Measurements from ENCODE around the gene SARDH.
A peak's percentile ranks its signal among the peaks of the same experiment; 100 is the strongest.

The SARDH gene

DNA sequence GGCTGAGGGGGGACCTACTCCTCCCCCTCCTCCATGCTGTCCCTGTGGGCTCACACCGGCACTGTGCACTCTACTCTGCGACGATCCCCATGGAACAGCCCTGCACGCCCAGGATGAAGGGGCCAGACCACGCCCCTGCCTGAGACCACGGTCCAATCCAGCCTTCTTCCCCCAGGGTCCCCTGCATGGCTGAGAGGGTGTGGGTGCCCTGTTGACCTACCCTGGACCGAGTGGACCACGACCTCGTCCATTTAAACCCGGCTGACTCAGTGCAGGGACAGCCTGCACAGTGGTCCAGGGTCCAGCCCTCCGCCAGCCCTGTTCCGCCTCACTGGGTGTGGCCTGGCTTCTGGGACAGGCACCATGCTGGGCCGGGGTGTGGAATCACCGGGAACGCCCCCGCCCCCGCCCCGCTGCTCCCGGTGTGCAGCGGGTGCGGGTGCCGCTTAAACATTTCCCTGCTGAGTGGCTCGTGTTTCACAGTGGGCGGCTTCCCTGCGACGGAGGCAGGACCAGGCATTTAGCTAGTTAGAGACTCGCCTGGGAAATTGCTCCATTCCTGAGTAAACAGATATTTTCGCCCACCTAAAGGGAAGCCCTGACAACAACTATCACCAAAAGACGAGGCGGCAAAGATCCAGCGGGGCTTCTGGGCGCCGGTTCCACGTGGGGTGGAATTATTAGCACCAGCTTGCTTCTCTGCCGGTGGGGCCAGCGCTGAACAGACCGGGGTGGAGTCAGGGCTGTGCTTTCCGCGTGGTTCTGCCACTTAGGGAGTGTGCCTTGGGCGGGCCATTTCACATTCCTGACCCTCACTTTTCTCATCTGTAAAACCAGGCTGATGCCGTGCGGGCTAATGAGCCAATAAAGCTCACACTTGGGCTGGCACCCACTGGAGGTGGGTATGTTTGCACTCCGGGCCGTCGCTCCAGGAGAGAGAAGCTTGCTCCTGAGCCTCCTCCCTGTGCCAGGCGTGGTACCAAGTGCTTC, 79.4 kb downstream of the SARDH start (continued):
- TF ChIP-seq, protein P1, sequence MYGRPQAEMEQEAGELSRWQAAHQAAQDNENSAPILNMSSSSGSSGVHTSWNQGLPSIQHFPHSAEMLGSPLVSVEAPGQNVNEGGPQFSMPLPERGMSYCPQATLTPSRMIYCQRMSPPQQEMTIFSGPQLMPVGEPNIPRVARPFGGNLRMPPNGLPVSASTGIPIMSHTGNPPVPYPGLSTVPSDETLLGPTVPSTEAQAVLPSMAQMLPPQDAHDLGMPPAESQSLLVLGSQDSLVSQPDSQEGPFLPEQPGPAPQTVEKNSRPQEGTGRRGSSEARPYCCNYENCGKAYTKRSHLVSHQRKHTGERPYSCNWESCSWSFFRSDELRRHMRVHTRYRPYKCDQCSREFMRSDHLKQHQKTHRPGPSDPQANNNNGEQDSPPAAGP (tag by site-specific recombination; IDR thresholded peaks at IDR 0.05) = peak; percentile 93
- TF ChIP-seq ZNF610 (tag by site-specific recombination; IDR thresholded peaks at IDR 0.05; ENCODE audit: borderline replicate concordance) (no peak), ZNF585B (tag by site-specific recombination; IDR thresholded peaks at IDR 0.05) (no peak), ZNF138 (tag by site-specific recombination; IDR thresholded peaks at IDR 0.05; ENCODE audit: borderline replicate concordance) (no peak), ZNF792 (tag by site-specific recombination; IDR thresholded peaks at IDR 0.05) (no peak), ZNF423 (tag by site-specific recombination; IDR thresholded peaks at IDR 0.05) (peak; percentile 79; the same call in 1 of the 2 replicates), ZNF473 (tag by site-specific recombination; IDR thresholded peaks at IDR 0.05) (no peak), IKZF3 (tag by site-specific recombination; IDR thresholded peaks at IDR 0.05) (peak; percentile 91), SCRT2 (tag by site-specific recombination; IDR thresholded peaks at IDR 0.05) (no peak), ZNF292 (tag by site-specific recombination; IDR thresholded peaks at IDR 0.05; ENCODE audit: borderline replicate concordance, low read depth) (no peak), BCL11A (tag by site-specific recombination; IDR thresholded peaks at IDR 0.05; ENCODE audit: low read depth) (peak; percentile 68; the same call in 1 of the 2 replicates), ZFP41 (tag by site-specific recombination; IDR thresholded peaks at IDR 0.05; ENCODE audit: borderline replicate concordance) (no peak), ZNF558 (tag by site-specific recombination; IDR thresholded peaks at IDR 0.05) (no peak), ZNF239 (tag by site-specific recombination; IDR thresholded peaks at IDR 0.05) (no peak), KLF1 (tag by site-specific recombination; IDR thresholded peaks at IDR 0.05) (peak; percentile 99), ZNF394 (tag by site-specific recombination; IDR thresholded peaks at IDR 0.05; ENCODE audit: borderline replicate concordance) (no peak), OVOL3 (tag by site-specific recombination; IDR thresholded peaks at IDR 0.05) (no peak), ZNF155 (tag by site-specific recombination; IDR thresholded peaks at IDR 0.05) (no peak), ZBTB17 (tag by site-specific recombination; IDR thresholded peaks at IDR 0.05) (peak; percentile 75), ZNF133 (tag by site-specific recombination; IDR thresholded peaks at IDR 0.05) (no peak), ZNF768 (tag by site-specific recombination; IDR thresholded peaks at IDR 0.05) (no peak), ZNF23 (tag by site-specific recombination; IDR thresholded peaks at IDR 0.05; ENCODE audit: borderline replicate concordance) (no peak), ZFP37 (tag by site-specific recombination; IDR thresholded peaks at IDR 0.05) (no peak), ZNF121 (tag by site-specific recombination; IDR thresholded peaks at IDR 0.05) (no peak), ZNF624 (tag by site-specific recombination; IDR thresholded peaks at IDR 0.05) (no peak), ZNF391 (tag by site-specific recombination; IDR thresholded peaks at IDR 0.05; ENCODE audit: borderline replicate concordance, low read depth) (no peak; the same call in 1 of the 2 replicates), ZNF302 (tag by site-specific recombination; IDR thresholded peaks at IDR 0.05; ENCODE audit: low read depth) (no peak), ZNF600 (tag by site-specific recombination; IDR thresholded peaks at IDR 0.05) (peak; percentile 60)
- TF ChIP-seq, protein P2, sequence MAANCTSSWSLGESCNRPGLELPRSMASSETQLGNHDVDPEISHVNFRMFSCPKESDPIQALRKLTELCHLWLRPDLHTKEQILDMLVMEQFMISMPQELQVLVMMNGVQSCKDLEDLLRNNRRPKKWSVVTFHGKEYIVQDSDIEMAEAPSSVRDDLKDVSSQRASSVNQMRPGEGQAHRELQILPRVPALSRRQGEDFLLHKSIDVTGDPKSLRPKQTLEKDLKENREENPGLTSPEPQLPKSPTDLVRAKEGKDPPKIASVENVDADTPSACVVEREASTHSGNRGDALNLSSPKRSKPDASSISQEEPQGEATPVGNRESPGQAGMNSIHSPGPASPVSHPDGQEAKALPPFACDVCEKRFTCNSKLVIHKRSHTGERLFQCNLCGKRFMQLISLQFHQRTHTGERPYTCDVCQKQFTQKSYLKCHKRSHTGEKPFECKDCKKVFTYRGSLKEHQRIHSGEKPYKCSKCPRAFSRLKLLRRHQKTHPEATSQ (tag by site-specific recombination; IDR thresholded peaks at IDR 0.05) = no peak
- TF ChIP-seq, protein P3, sequence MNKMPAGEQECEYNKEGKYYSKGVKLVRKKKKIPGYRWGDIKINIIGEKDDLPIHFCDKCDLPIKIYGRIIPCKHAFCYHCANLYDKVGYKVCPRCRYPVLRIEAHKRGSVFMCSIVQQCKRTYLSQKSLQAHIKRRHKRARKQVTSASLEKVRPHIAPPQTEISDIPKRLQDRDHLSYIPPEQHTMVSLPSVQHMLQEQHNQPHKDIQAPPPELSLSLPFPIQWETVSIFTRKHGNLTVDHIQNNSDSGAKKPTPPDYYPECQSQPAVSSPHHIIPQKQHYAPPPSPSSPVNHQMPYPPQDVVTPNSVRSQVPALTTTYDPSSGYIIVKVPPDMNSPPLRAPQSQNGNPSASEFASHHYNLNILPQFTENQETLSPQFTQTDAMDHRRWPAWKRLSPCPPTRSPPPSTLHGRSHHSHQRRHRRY (tag by site-specific recombination; IDR thresholded peaks at IDR 0.05) = no peak
- TF ChIP-seq, protein P4, sequence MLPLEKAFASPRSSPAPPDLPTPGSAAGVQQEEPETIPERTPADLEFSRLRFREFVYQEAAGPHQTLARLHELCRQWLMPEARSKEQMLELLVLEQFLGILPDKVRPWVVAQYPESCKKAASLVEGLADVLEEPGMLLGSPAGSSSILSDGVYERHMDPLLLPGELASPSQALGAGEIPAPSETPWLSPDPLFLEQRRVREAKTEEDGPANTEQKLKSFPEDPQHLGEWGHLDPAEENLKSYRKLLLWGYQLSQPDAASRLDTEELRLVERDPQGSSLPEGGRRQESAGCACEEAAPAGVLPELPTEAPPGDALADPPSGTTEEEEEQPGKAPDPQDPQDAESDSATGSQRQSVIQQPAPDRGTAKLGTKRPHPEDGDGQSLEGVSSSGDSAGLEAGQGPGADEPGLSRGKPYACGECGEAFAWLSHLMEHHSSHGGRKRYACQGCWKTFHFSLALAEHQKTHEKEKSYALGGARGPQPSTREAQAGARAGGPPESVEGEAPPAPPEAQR (tag by site-specific recombination; IDR thresholded peaks at IDR 0.05) = no peak
- TF ChIP-seq, protein P5, sequence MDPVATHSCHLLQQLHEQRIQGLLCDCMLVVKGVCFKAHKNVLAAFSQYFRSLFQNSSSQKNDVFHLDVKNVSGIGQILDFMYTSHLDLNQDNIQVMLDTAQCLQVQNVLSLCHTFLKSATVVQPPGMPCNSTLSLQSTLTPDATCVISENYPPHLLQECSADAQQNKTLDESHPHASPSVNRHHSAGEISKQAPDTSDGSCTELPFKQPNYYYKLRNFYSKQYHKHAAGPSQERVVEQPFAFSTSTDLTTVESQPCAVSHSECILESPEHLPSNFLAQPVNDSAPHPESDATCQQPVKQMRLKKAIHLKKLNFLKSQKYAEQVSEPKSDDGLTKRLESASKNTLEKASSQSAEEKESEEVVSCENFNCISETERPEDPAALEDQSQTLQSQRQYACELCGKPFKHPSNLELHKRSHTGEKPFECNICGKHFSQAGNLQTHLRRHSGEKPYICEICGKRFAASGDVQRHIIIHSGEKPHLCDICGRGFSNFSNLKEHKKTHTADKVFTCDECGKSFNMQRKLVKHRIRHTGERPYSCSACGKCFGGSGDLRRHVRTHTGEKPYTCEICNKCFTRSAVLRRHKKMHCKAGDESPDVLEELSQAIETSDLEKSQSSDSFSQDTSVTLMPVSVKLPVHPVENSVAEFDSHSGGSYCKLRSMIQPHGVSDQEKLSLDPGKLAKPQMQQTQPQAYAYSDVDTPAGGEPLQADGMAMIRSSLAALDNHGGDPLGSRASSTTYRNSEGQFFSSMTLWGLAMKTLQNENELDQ (tag by site-specific recombination; IDR thresholded peaks at IDR 0.05; ENCODE audit: low read depth) = no peak

Measured in HEK293 (cell line).